ENCODE results near the gene TEX53.

TEX53 gene

GRCh38 chr9:114612272-114612923, 45.2 kb downstream of the TEX53 start:
- no peak for DNase-seq (ENCODE audit: low read depth, low spot score)
- H3K9me3 ChIP-seq (ENCODE audit: insufficient read depth, low read length) = no peaks in the 10 kb centered on the region
- peak overlapping the region; percentile 48 for H3K4me3 ChIP-seq (ENCODE audit: insufficient read length, low read depth)
- no peak for TF ChIP-seq SUZ12 (IDR thresholded peaks at IDR 0.05; ENCODE audit: extremely low read depth, insufficient read depth, insufficient read length)
- TF ChIP-seq ZNF274 (IDR thresholded peaks at IDR 0.05; ENCODE audit: low read depth, low read length) = no peak
- no peak for TF ChIP-seq YY1 (IDR thresholded peaks at IDR 0.05; ENCODE audit: insufficient read depth, insufficient read length)
- H3K27me3 ChIP-seq (ENCODE audit: insufficient read depth, insufficient read length) = peaks cover 6% of the 10 kb centered on the region
- peaks cover 7% of the 10 kb centered on the region for H3K4me1 ChIP-seq (ENCODE audit: insufficient read depth, insufficient read length)
- H3K36me3 ChIP-seq (ENCODE audit: insufficient read depth, insufficient read length, low read length) = no peaks in the 10 kb centered on the region
- peak overlapping the region; percentile 22 for H3K9ac ChIP-seq (ENCODE audit: insufficient read length, low read depth)

DNA sequence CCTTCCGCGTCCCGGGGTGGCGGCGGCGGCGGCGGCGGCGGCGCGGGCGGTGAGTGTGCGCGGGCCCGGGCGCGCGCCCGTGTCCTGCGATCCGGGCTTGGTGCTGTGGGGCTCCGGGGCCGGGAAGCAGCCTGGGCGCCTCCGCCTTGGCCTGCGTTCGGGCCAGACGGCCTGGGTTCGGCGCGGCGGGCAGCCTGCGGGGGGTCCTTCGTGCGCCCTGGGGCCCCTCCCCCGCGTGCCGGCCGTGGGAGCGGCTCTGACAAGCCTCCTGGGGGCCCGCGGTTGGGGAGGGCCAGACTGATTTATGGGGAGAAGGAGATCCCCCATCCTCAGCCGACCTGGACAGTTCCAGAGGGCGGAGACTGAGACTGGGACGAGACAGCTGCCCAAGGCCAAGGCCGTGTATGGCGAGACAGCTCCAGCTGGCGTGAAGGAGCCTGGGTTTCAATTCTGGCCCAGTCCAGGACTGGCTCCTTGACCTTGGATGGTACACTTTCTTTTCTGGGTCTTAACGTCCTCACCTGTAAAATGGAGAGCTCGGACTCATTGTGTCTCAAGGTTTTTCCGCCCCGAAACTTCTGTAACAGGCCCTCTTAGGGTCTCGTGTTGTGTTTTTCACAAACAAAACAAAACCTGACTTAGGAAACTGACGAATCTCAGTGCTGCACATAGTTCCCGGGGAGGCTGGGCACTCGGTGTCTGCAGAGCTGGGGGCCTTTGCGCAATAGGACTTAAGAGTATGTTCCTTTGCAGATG, 45.9 kb downstream of the TEX53 start:
- Histone ChIP-seq H3K27me3 (ENCODE audit: insufficient read depth, insufficient read length) (peaks cover 6% of the 10 kb centered on the region), H3K4me3 (ENCODE audit: insufficient read length, low read depth) (peak overlapping the region; percentile 48), H3K9ac (ENCODE audit: insufficient read length, low read depth) (peak overlapping the region; percentile 81), H3K9me3 (ENCODE audit: insufficient read depth, low read length) (no peaks in the 10 kb centered on the region), H3K36me3 (ENCODE audit: insufficient read depth, insufficient read length, low read length) (no peaks in the 10 kb centered on the region), H3K4me1 (ENCODE audit: insufficient read depth, insufficient read length) (peaks cover 7% of the 10 kb centered on the region)
- no peak for TF ChIP-seq YY1 (IDR thresholded peaks at IDR 0.05; ENCODE audit: insufficient read depth, insufficient read length)
- TF ChIP-seq ZNF274 (IDR thresholded peaks at IDR 0.05; ENCODE audit: low read depth, low read length) = no peak
- TF ChIP-seq SUZ12 (IDR thresholded peaks at IDR 0.05; ENCODE audit: extremely low read depth, insufficient read depth, insufficient read length) = no peak
- no peak for DNase-seq (ENCODE audit: low read depth, low spot score)

DNA sequence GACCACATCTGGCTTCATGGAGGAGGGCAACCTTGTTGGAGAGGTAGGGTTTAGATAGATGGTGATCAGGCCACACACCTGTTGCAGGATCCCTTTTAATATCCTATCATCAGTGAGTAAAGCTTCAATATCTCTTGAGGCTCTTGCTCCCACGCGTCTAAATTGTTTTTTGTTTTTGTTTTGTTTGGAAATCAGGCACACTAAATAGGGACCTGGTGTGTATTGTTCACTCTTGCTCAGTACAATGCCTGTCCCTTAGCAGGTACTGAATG, 49.1 kb downstream of the TEX53 start:
- no peak for TF ChIP-seq YY1 (IDR thresholded peaks at IDR 0.05; ENCODE audit: insufficient read depth, insufficient read length)
- TF ChIP-seq ZNF274 (IDR thresholded peaks at IDR 0.05; ENCODE audit: low read depth, low read length) = no peak
- TF ChIP-seq SUZ12 (IDR thresholded peaks at IDR 0.05; ENCODE audit: extremely low read depth, insufficient read depth, insufficient read length) = no peak
- H3K9me3 ChIP-seq (ENCODE audit: insufficient read depth, low read length) = no peaks in the 10 kb centered on the region
- no peak for DNase-seq (ENCODE audit: low read depth, low spot score)
- peaks cover 6% of the 10 kb centered on the region for H3K27me3 ChIP-seq (ENCODE audit: insufficient read depth, insufficient read length)
- peaks cover 7% of the 10 kb centered on the region for H3K4me1 ChIP-seq (ENCODE audit: insufficient read depth, insufficient read length)
- H3K4me3 ChIP-seq (ENCODE audit: insufficient read length, low read depth) = no peak overlapping the region
- no peak overlapping the region for H3K9ac ChIP-seq (ENCODE audit: insufficient read length, low read depth)
- H3K36me3 ChIP-seq (ENCODE audit: insufficient read depth, insufficient read length, low read length) = no peaks in the 10 kb centered on the region

GRCh38 chr9:114607671-114608524, 49.7 kb downstream of the TEX53 start:
- H3K9me3 ChIP-seq (ENCODE audit: insufficient read depth, low read length) = no peaks in the 10 kb centered on the region
- H3K36me3 ChIP-seq (ENCODE audit: insufficient read depth, insufficient read length, low read length) = no peaks in the 10 kb centered on the region
- H3K9ac ChIP-seq (ENCODE audit: insufficient read length, low read depth) = no peak overlapping the region
- no peak overlapping the region for H3K4me3 ChIP-seq (ENCODE audit: insufficient read length, low read depth)
- no peak for DNase-seq (ENCODE audit: low read depth, low spot score)
- H3K27me3 ChIP-seq (ENCODE audit: insufficient read depth, insufficient read length) = peaks cover 6% of the 10 kb centered on the region
- TF ChIP-seq YY1 (IDR thresholded peaks at IDR 0.05; ENCODE audit: insufficient read depth, insufficient read length) (no peak), SUZ12 (IDR thresholded peaks at IDR 0.05; ENCODE audit: extremely low read depth, insufficient read depth, insufficient read length) (no peak), ZNF274 (IDR thresholded peaks at IDR 0.05; ENCODE audit: low read depth, low read length) (no peak)
- H3K4me1 ChIP-seq (ENCODE audit: insufficient read depth, insufficient read length) = peaks cover 7% of the 10 kb centered on the region

DNA sequence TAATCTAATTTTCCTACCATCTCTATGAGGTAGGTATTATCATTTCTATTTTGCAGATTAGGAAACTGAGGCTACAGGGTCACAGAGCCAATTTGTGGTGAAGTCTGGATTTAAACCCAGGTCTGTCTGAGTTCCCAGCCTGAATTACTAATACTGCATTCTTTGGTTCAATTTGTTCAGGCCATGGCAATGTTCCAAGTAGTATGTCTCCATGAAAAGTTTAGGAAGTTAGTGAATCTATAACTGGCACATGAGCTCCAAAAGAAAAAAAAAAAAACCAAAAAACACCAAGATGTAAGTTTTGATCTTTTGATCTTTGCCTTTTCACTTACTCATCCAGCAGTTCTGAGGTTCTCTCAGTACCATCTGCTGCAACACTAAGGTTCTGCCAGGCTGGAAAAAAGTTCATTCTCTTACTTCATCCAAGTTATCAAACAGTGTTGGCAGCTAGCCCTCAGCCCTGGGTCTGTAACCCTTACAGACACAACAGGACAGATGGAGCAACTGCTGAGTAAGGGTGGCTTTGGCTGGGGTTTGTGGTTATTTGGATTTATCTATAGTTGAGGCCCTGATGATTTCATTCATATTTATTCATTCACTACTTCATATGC, 50.9 kb downstream of the TEX53 start:
- no peaks in the 10 kb centered on the region for H3K36me3 ChIP-seq (ENCODE audit: insufficient read depth, insufficient read length, low read length)
- DNase-seq (ENCODE audit: low read depth, low spot score) = no peak
- peaks cover 2% of the 10 kb centered on the region for H3K4me1 ChIP-seq (ENCODE audit: insufficient read depth, insufficient read length)
- no peak overlapping the region for H3K9ac ChIP-seq (ENCODE audit: insufficient read length, low read depth)
- peaks cover 6% of the 10 kb centered on the region for H3K27me3 ChIP-seq (ENCODE audit: insufficient read depth, insufficient read length)
- H3K4me3 ChIP-seq (ENCODE audit: insufficient read length, low read depth) = no peak overlapping the region
- H3K9me3 ChIP-seq (ENCODE audit: insufficient read depth, low read length) = no peaks in the 10 kb centered on the region
- no peak for TF ChIP-seq YY1 (IDR thresholded peaks at IDR 0.05; ENCODE audit: insufficient read depth, insufficient read length)
- no peak for TF ChIP-seq SUZ12 (IDR thresholded peaks at IDR 0.05; ENCODE audit: extremely low read depth, insufficient read depth, insufficient read length)
- no peak for TF ChIP-seq ZNF274 (IDR thresholded peaks at IDR 0.05; ENCODE audit: low read depth, low read length)

All from NT2/D1 (cell line).